Chondrocyte (in vitro differentiated cells): ENCODE measurements around the gene HNRNPA2B1. TPM values are rescaled to one million over a fixed set of nuclear protein-coding genes. Genes with fewer than 3 reads are reported as not detected.

ENCODE experiments used
- DNase-seq: peaks from one replicate; pipeline ENCODE4 v3.0.0; 2021; ENCODE audit warnings: mixed read lengths, low spot score
- H3K27ac Mint-ChIP-seq: one replicate; pipeline ENCODE4 v1.8.0; 2021; ENCODE audit warnings: mild to moderate bottlenecking, moderate library complexity, mixed read lengths; ENCODE audit not compliant: unreplicated experiment
- H3K27me3 Mint-ChIP-seq: 2 replicates; pipeline ENCODE4 v1.8.0; 2021; ENCODE audit warnings: low read depth, mixed read lengths
- H3K36me3 Mint-ChIP-seq: 2 replicates; pipeline ENCODE4 v1.8.0; 2021; ENCODE audit warnings: low read depth, mixed read lengths
- H3K4me1 Mint-ChIP-seq: 2 replicates; pipeline ENCODE4 v1.8.0; 2021; ENCODE audit warnings: low read depth, mild to moderate bottlenecking, mixed read lengths
- H3K4me3 Mint-ChIP-seq: one replicate; pipeline ENCODE4 v1.8.0; 2021; ENCODE audit warnings: mild to moderate bottlenecking, moderate library complexity, mixed read lengths; ENCODE audit not compliant: unreplicated experiment
- H3K9me3 Mint-ChIP-seq: 2 replicates; pipeline ENCODE4 v1.8.0; 2021; ENCODE audit warnings: low read depth, mixed read lengths
- CTCF ChIP-seq: fragments of 200-600 bp; sonication (generic); IDR thresholded peaks from 2 replicates; pipeline ENCODE4 v1.5.0; 2021; ENCODE audit warnings: antibody characterized with exemption, mild to moderate bottlenecking, moderate library complexity
- total RNA-seq: library from RNA; stranded (reverse); gene quantifications from 3 replicates; pipeline ENCODE4 v1.2.1, GENCODE V29; 2021

Gene HNRNPA2B1
- total RNA-seq, 1 donor from 2014 or later = 313 TPM

GRCh38 chr7:26233902-26234511, 33.5 kb upstream of the HNRNPA2B1 start:
- no peak for DNase-seq
- no peak overlapping the region for H3K27ac Mint-ChIP-seq
- H3K36me3 Mint-ChIP-seq = no peaks in the 10 kb centered on the region
- H3K4me1 Mint-ChIP-seq = no peaks in the 10 kb centered on the region
- no peaks in the 10 kb centered on the region for H3K9me3 Mint-ChIP-seq
- no peak for TF ChIP-seq CTCF
- peaks cover 26% of the 10 kb centered on the region for H3K27me3 Mint-ChIP-seq
- H3K4me3 Mint-ChIP-seq = no peak overlapping the region

GRCh38 chr7:26227987-26228386, 27.4 kb upstream of the HNRNPA2B1 start:
- Mint-ChIP-seq H3K27me3 (peaks cover 16% of the 10 kb centered on the region), H3K4me3 (no peak overlapping the region), H3K27ac (no peak overlapping the region), H3K36me3 (no peaks in the 10 kb centered on the region), H3K4me1 (no peaks in the 10 kb centered on the region), H3K9me3 (no peaks in the 10 kb centered on the region)
- DNase-seq = no peak
- TF ChIP-seq CTCF = no peak

- Mint-ChIP-seq H3K27ac (no peak overlapping the region), H3K4me3 (no peak overlapping the region), H3K36me3 (no peaks in the 10 kb centered on the region), H3K4me1 (no peaks in the 10 kb centered on the region), H3K27me3 (peaks cover 12% of the 10 kb centered on the region), H3K9me3 (no peaks in the 10 kb centered on the region)
- no peak for DNase-seq
- TF ChIP-seq CTCF = no peak
Observed at GRCh38 chr7:26224359-26224758, 23.8 kb upstream of the HNRNPA2B1 start.

- Mint-ChIP-seq H3K4me1 (no peaks in the 10 kb centered on the region), H3K27me3 (no peaks in the 10 kb centered on the region), H3K27ac (no peak overlapping the region), H3K9me3 (peaks cover 3% of the 10 kb centered on the region), H3K36me3 (peaks cover 8% of the 10 kb centered on the region), H3K4me3 (no peak overlapping the region)
- DNase-seq = no peak
- TF ChIP-seq CTCF = no peak
Observed at GRCh38 chr7:26216049-26216448, 15.5 kb upstream of the HNRNPA2B1 start.

- no peak for TF ChIP-seq CTCF
- no peak for DNase-seq
- Mint-ChIP-seq H3K4me3 (no peak overlapping the region), H3K27me3 (no peaks in the 10 kb centered on the region), H3K36me3 (peaks cover 19% of the 10 kb centered on the region), H3K27ac (no peak overlapping the region), H3K9me3 (peaks cover 3% of the 10 kb centered on the region), H3K4me1 (no peaks in the 10 kb centered on the region)
Observed at GRCh38 chr7:26213807-26214515, 13.4 kb upstream of the HNRNPA2B1 start.
